Measurements from ENCODE around the gene COPRS.
A peak's percentile ranks its signal among the peaks of the same experiment; 100 is the strongest.

COPRS gene

GRCh38 chr17:31857920-31858641 is 963 bp downstream of the COPRS start:
- peak overlapping the region; percentile 71 for H3K27ac ChIP-seq
- DNase-seq, result peak; percentile 16
- peaks cover 34% of the 10 kb centered on the region for H3K36me3 ChIP-seq
- no peaks in the 10 kb centered on the region for H3K27me3 ChIP-seq (ENCODE audit: insufficient read depth, low read depth, severe bottlenecking)
- no peaks in the 10 kb centered on the region for H3K9me3 ChIP-seq (ENCODE audit: severe bottlenecking)
- peak overlapping the region; percentile 60 for H3K4me3 ChIP-seq (ENCODE audit: low read depth, low read length)
- TF ChIP-seq CTCF (IDR thresholded peaks at IDR 0.05; ENCODE audit: low read depth, low read length), result no peak

GRCh38 chr17:31856750-31857149 is 2.3 kb downstream of the COPRS start:
- no peak overlapping the region for H3K4me3 ChIP-seq (ENCODE audit: low read depth, low read length)
- no peak for TF ChIP-seq CTCF (IDR thresholded peaks at IDR 0.05; ENCODE audit: low read depth, low read length)
- peaks cover 33% of the 10 kb centered on the region for H3K36me3 ChIP-seq
- H3K27ac ChIP-seq, result no peak overlapping the region
- H3K9me3 ChIP-seq (ENCODE audit: severe bottlenecking), result no peaks in the 10 kb centered on the region
- H3K27me3 ChIP-seq (ENCODE audit: insufficient read depth, low read depth, severe bottlenecking), result no peaks in the 10 kb centered on the region
- DNase-seq, result no peak

- no peak for DNase-seq
- H3K9me3 ChIP-seq (ENCODE audit: severe bottlenecking), result no peaks in the 10 kb centered on the region
- peaks cover 41% of the 10 kb centered on the region for H3K36me3 ChIP-seq
- TF ChIP-seq CTCF (IDR thresholded peaks at IDR 0.05; ENCODE audit: low read depth, low read length), result no peak
- no peak overlapping the region for H3K4me3 ChIP-seq (ENCODE audit: low read depth, low read length)
- no peak overlapping the region for H3K27ac ChIP-seq
- H3K27me3 ChIP-seq (ENCODE audit: insufficient read depth, low read depth, severe bottlenecking), result no peaks in the 10 kb centered on the region
These were observed 4.4 kb downstream of the COPRS start for GRCh38 chr17:31854672-31855071.

GRCh38 chr17:31853911-31854470 is 5.1 kb downstream of the COPRS start:
- Histone ChIP-seq H3K27me3 (ENCODE audit: insufficient read depth, low read depth, severe bottlenecking) (no peaks in the 10 kb centered on the region), H3K36me3 (peaks cover 41% of the 10 kb centered on the region), H3K9me3 (ENCODE audit: severe bottlenecking) (no peaks in the 10 kb centered on the region), H3K27ac (no peak overlapping the region), H3K4me3 (ENCODE audit: low read depth, low read length) (no peak overlapping the region)
- TF ChIP-seq CTCF (IDR thresholded peaks at IDR 0.05; ENCODE audit: low read depth, low read length), result no peak
- DNase-seq, result no peak

GRCh38 chr17:31845291-31845690 is 13.8 kb downstream of the COPRS start:
- no peak overlapping the region for H3K4me3 ChIP-seq (ENCODE audit: low read depth, low read length)
- H3K9me3 ChIP-seq (ENCODE audit: severe bottlenecking), result no peaks in the 10 kb centered on the region
- H3K27me3 ChIP-seq (ENCODE audit: insufficient read depth, low read depth, severe bottlenecking), result no peaks in the 10 kb centered on the region
- TF ChIP-seq CTCF (IDR thresholded peaks at IDR 0.05; ENCODE audit: low read depth, low read length), result no peak
- DNase-seq, result no peak
- no peak overlapping the region for H3K27ac ChIP-seq
- no peaks in the 10 kb centered on the region for H3K36me3 ChIP-seq

Data from WERI-Rb-1 (cell line).